ENCODE data around the gene S100B.
"Not testable (repeated sequence)": the region's sequence is repeated elsewhere in the genome, so short reads cannot be mapped to it uniquely, and the experiment has no call there.

S100B gene
- long read RNA-seq, donor 1, transcript S100B-201 (3 exons, 877 nt), result major isoform, 5 of 6 reads
- long read RNA-seq, donor 1, partial matches to known transcripts, result 0 of 6 reads
- long read RNA-seq, donor 1, other reads (novel, unspliced or antisense), result 0 of 6 reads
- long read RNA-seq, donor 2, partial matches to known transcripts, result 0 of 1 reads
- long read RNA-seq, donor 2, other reads (novel, unspliced or antisense), result 0 of 1 reads
- long read RNA-seq, donor 3, partial matches to known transcripts, result 0 of 4 reads
- long read RNA-seq, donor 3, other reads (novel, unspliced or antisense), result 0 of 4 reads
- long read RNA-seq, donor 4, partial matches to known transcripts, result 0 of 2 reads
- long read RNA-seq, donor 4, other reads (novel, unspliced or antisense), result 0 of 2 reads
- long read RNA-seq, donor 5, transcript S100B-201 (3 exons, 877 nt), result major isoform, 7 of 7 reads
- long read RNA-seq, donor 5, partial matches to known transcripts, result 0 of 7 reads
- long read RNA-seq, donor 5, other reads (novel, unspliced or antisense), result 0 of 7 reads
- long read RNA-seq, donor 6, partial matches to known transcripts, result 0 of 1 reads
- long read RNA-seq, donor 6, other reads (novel, unspliced or antisense), result 0 of 1 reads
- long read RNA-seq, donor 7, result 0 reads
- long read RNA-seq, donor 8, partial matches to known transcripts, result 0 of 3 reads
- long read RNA-seq, donor 8, other reads (novel, unspliced or antisense), result 0 of 3 reads

DNA sequence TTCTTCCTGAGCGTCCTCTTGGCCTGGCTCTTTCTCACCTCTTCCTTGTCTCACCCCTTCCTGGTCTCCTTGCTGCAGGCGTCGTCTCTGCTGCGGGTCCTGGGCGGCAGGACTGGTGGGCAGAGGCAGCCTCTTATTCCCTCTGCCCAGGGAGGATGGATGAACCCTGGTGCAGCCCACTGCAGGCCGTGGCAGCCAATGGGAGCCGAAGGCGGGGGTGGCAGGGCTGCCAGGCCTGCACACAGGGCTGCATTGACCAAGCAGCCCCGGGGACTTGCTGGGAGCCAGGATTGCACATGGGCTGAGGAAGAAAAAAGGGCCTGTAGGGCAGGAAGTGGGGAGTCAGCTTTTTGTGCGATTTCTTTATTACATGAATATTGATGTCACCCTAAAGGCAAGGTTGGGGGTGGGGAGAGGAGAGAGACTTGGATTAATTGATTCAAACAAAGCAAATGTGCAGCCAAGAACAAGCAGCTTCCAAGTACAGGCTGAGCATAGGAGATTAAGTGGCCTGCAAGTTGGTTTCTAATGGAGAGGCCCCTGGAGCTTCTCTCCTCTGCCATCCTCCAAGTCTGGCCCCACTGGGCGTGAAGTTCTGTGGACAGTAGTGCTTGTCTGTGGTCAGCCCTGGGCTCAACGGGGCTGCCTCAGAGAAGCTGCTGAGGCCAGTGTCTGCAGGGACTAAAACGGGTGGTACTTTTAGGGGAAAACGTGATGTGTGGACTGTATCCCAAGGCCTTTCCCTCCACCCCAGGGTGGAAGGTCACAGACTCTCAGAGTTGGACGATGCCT, at the start of gene S100B:
TSS of gene S100B (minus strand) at position 108 of the 792 bp plus-strand sequence. CDS start 2,667 bp downstream, outside the sequence.
- DNase-seq, result peak; percentile 31

DNA sequence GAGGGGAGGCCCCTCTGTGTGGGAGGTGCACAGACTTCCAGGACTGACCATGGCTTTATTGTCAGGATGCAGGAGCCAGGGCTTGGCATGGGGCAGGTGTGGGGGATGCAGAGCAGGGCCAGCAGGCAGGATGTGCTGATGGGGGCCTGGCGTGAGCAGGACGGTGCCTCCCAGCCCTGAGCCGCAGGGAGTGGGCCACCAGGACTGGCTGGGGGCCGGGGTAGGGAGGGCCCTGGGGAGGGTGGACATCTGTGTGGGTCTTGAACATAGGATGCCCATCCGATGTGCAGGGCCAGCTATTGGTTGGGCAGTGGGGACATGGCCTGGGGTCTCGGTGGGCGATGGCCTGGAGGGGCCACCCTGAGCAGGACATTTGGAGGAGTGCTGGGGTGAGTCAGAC, 46.2 kb upstream of the S100B start:
- no peak for DNase-seq

GRCh38 chr21:46650476-46651098, 45.7 kb upstream of the S100B start:
- DNase-seq, result no peak

- no peak for DNase-seq
Observed at GRCh38 chr21:46649356-46649755, 44.5 kb upstream of the S100B start.

DNA sequence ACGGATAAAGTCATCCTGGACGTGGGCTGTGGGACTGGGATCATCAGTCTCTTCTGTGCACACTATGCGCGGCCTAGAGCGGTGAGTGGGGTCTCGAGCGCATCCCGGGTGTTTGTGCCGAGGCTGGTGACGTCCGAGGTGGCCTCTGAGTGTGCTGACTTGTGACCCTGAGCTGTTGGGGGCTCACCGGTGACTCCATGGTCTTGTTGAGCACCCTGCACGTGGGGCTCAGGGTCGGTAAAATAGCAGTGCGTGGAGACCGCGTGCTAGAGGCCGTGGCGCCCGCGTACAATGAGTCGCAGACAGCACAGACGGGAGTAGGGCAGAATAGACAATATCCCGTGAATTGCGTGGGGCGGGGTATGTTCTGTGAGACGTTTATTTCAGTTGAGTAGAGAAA, 43.7 kb upstream of the S100B start:
- no peak for DNase-seq

DNA sequence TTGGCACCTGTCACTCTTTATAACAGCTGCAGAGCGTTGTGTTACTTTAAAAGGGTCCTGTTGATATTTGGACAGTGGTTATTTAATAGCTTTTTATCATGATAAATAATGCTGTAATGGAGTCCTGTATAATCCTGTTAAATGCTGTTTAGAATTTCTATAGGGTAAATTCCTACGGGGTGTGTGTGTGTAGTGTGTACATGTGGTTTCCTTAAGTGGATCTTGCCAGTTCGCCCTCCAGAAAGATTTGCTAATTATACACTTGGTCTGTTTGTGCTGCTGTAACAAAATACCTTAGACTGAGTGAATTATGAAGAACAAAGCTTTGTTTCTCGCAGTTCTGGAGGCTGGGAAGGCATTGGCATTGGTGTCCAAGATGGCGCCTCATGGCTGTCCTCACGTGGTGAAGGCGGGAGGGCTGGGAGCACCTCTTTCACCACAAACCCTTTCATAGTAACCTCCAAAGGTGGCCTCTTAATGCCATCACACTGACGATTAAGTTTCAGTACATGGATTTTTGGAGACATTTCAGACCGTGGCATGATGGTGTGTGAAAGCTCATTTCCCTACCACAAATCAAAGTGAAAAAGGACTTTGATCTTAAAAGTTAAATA, 41.8 kb upstream of the S100B start:
- no peak for DNase-seq

- no peak for DNase-seq
Observed at GRCh38 chr21:46645840-46646239, 41.0 kb upstream of the S100B start.

- DNase-seq, result no peak
Observed at GRCh38 chr21:46643379-46644177, 38.7 kb upstream of the S100B start.

- DNase-seq, result no peak
Observed at GRCh38 chr21:46641656-46642055, 36.8 kb upstream of the S100B start.

- no peak for DNase-seq
Observed at GRCh38 chr21:46639489-46640386, 34.9 kb upstream of the S100B start.

DNA sequence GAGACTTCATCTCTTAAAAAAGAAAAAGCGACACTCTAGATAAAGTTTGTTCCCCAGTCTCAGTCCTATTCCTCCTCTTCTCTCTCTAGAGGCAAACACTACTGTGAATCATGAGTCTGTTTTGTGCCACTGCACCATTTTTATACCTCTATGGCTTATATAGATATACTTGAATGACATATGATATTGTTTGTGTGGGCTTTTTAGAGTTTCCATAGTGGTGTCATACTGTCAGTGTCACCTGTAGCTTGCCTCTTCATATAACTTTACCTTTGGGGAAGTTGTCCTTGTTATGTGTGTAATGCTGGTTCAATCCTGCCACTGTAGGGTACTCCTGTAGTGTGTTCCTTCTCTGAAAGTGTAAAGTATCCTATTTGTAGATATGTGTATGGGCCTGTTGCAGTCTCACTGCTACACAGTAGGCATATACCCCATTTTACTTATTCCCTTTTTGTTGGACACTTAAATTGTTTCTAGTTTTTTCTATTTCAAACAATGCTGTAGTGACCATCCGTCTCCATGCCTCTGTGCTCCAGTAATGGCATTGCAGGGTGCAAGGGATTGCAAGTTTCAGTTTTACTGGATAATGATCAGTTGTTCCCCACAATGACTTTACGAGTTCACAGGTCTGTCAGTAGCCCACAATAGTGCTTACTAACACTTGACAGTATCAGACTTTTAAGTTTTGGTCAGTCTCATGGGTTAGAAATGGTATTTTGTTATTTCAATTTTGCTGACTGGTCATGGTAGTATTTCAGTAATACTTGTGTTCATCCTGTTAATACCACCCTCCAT, 33.3 kb upstream of the S100B start:
- DNase-seq, result no peak

DNA sequence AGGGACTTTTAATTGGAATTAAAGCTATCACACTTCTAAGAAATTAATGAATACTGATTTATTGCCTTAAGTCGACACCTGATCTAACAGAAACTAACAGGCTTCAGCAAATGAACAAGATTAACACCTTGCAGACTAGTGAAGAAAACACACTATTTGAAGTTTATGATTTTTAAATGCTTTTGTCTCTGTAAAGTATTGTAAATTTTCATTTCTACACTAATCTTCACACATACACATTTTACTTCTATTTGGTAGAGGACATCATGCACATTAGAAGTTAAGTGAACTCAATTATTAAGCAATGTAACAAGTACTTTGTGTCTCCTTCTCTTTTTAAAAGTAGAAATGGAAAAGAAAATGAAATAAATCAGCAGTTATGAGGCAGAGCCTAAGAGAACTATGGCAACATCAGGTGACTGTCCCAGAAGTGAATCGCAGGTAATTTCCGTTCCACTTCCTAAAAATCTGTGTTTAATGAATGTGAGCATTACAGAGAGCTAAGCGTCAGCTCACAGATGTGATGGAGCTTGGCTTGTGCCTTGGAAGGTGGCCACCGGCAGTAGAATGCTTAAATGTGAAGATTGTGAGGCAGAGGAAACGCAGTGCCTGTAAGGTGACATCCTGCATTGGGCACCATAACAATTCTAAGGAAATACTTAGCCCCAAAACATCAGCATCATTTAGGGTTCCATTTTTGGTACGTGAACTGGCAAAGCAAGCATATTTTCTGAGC, 31.8 kb upstream of the S100B start:
- DNase-seq, result no peak

- no peak for DNase-seq
Observed at GRCh38 chr21:46636181-46636512, 31.3 kb upstream of the S100B start.

GRCh38 chr21:46635324-46636180, 30.7 kb upstream of the S100B start, which contains the start of gene PRMT2:
PRMT2 (plus strand) TSS chr21:46635674; CDS start chr21:46636952, 1,278 bp downstream.
- peak; percentile 95 for DNase-seq

DNA sequence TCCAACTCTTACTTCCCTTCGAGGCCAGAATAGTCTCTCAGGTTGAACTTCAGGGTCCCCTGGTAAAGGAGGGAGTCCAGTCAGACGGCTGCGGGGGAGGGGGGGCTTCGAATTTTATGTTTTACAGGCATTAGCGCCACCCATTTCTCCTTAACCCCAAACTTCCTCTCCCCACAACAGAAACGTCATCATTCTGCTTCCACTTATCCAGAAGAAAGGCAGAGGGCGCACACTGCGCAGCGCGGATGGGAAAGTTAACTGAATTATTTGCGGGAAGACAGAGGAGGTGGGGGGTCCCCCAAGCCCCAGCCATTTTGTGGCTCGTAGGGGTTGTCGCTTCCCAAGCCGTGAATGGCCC, 30.1 kb upstream of the S100B start:
- peak; percentile 74 for DNase-seq

DNA sequence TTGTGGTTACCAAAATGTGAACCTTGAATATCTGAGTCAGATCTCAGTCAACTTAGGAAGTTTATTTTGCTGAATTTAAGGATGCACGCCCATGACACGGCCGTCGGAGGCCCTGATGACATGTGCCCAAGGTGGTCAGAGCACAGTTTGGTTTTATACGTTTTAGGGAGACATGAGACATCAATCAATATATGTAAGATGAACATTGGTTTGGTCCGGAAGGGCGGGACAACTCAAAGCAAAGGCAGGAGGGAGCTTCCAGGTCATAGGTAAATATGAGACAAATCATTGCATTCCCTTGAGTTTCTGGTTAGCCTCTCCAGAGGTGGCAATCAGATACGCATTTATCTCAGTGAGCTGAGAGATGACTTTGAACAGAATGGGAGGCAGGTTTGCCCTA, 29.5 kb upstream of the S100B start:
- peak; percentile 6 for DNase-seq

DNA sequence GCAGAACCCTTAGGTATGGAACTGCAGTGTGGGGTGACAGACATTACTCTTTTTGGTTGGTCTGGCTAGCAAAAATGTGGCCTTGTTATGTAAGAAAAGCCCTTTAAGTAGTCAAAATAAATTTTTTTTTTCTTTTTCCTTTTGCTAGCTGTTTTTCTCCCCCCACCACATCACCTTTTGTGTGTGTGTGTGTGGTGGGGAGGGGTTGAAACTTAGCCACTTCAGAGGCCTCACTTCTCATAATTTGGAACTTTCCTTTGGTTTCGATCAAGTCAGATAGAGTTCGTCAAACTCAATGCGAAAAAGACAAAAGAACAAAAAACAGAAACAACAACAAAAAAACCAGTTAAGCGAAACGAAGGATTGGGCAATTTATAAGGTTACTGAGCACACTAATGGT, 28.7 kb upstream of the S100B start:
- DNase-seq, result no peak

- DNase-seq, result not testable (repeated sequence)
Observed at GRCh38 chr21:46630915-46631314, 26.0 kb upstream of the S100B start.
